C4-2B (cell line): Measurements from ENCODE around the gene PLPP4.

Experiments used
- CTCF ChIP-seq: fragments of 450-650 bp; conservative IDR thresholded peaks from 2 replicates; pipeline ENCODE4 v1.5.1; 2017; ENCODE audit warnings: mild to moderate bottlenecking
- ZFX ChIP-seq: fragments of 450-650 bp; IDR thresholded peaks from 2 replicates; pipeline ENCODE4 v1.6.1; 2017

DNA sequence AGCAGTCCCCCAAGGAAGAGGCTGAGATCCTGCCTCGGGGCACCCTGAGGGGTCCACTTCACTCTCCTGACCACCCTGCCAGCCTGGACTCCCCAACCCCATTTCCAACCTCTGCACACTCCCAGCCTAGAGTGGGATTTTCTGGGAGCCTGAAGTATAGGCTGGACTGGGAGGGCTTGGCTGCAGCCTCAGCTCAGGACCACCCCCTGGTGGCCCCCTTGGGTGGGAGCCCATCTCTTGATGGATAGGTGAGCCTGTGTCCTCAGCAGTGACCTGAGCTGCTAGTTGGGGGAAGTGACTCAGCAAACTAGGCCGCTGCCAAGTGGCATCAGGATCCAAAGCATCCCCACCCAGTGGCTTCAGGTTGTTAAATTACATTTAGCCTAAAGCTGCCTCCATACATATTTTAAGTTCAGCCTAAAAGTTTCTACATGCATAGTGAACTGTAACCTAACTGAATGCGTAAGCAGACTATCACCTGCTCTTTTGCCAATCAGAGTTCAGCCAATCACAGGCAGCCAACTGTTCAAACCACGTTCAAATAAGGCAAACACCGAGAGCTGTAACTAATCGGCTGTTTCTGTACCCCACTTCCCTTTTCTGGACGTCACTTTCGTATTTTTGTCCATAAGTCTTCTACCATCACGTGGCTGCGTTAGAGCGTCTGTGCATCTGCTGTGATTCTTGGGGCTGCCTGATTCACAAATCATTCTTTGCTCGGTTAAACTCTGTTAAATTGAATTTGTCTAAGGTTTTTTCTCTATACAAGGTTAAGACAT lies 144.0 kb downstream of the PLPP4 start:
- TF ChIP-seq CTCF (peak; percentile 22), ZFX (no peak)
